ENCODE data around the gene ZNF527. TPM values are rescaled to one million over a fixed set of nuclear protein-coding genes. Genes with fewer than 3 reads are reported as not detected.
"Not testable (repeated sequence)": the region's sequence is repeated elsewhere in the genome, so short reads cannot be mapped to it uniquely, and the experiment has no call there.

The ZNF527 gene
- total RNA-seq, 2 experiments from 2014 or later: 5.0 to 5.4 TPM

- intact Hi-C loops (cut with DNase I, micrococcal nuclease): no loop called here
- POLR2A ChIA-PET: no interaction called here
- no peak overlapping the region for H3K27ac Mint-ChIP-seq
- ATAC-seq (no peak), DNase-seq (peak; percentile 9)
- CTCF ChIA-PET: no interaction called here
- peaks cover 73% of the 10 kb centered on the region for H3K36me3 Mint-ChIP-seq (ENCODE audit: low read depth)
- no peaks in the 10 kb centered on the region for H3K27me3 Mint-ChIP-seq
- peaks cover 41% of the 10 kb centered on the region for H3K9me3 Mint-ChIP-seq (ENCODE audit: low read depth)
- H3K4me3 Mint-ChIP-seq: no peak overlapping the region
- H3K4me1 Mint-ChIP-seq: no peaks in the 10 kb centered on the region
Measured at GRCh38 chr19:37362733-37363132, 8.2 kb upstream of the ZNF527 start.

- intact Hi-C loops (cut with DNase I, micrococcal nuclease): loop anchor here (1.0 to 2.0 kb wide), 12 partner anchors 36 to 1156 kb away; partner anchors contain the start of genes SIPA1L3 (in 1 of the 2), WDR87 (in 1 of the 2), ZNF260 (in 1 of the 2) and ZNF382 (in 1 of the 2)
- peak; percentile 43 for ATAC-seq
- not testable (repeated sequence) for DNase-seq, H3K27me3 Mint-ChIP-seq
- Mint-ChIP-seq H3K27ac (peak overlapping the region; percentile 95), H3K9me3 (ENCODE audit: low read depth) (peaks cover 13% of the 10 kb centered on the region), H3K36me3 (ENCODE audit: low read depth) (peaks cover 17% of the 10 kb centered on the region), H3K4me3 (peak overlapping the region; percentile 85), H3K4me1 (peaks cover 10% of the 10 kb centered on the region)
- CTCF ChIA-PET: interaction anchor here (1.0 kb wide), 1 partner anchor 224 kb away, joined by 4 read pairs; the partner anchor contains the start of genes ZNF540 and ZNF571
- POLR2A ChIA-PET: interaction anchor here (0.6 to 1.6 kb wide), 11 partner anchors 36 to 1156 kb away, joined by 3 to 15 read pairs (median 4); partner anchors contain the start of genes ZNF146, ZNF565, ZNF569 and ZNF570
Measured at GRCh38 chr19:37370386-37370879, 466 bp upstream of the ZNF527 start.

GRCh38 chr19:37389234-37389633 is 18.3 kb downstream of the ZNF527 start:
- POLR2A ChIA-PET: no interaction called here
- H3K27me3 Mint-ChIP-seq: no peaks in the 10 kb centered on the region
- H3K9me3 Mint-ChIP-seq (ENCODE audit: low read depth): peaks cover 61% of the 10 kb centered on the region
- no peak for ATAC-seq
- intact Hi-C loops (cut with DNase I, micrococcal nuclease): no loop called here
- peaks cover 60% of the 10 kb centered on the region for H3K36me3 Mint-ChIP-seq (ENCODE audit: low read depth)
- H3K27ac Mint-ChIP-seq: no peak overlapping the region
- no peak overlapping the region for H3K4me3 Mint-ChIP-seq
- DNase-seq: no peak
- H3K4me1 Mint-ChIP-seq: no peaks in the 10 kb centered on the region
- CTCF ChIA-PET: no interaction called here

DNA sequence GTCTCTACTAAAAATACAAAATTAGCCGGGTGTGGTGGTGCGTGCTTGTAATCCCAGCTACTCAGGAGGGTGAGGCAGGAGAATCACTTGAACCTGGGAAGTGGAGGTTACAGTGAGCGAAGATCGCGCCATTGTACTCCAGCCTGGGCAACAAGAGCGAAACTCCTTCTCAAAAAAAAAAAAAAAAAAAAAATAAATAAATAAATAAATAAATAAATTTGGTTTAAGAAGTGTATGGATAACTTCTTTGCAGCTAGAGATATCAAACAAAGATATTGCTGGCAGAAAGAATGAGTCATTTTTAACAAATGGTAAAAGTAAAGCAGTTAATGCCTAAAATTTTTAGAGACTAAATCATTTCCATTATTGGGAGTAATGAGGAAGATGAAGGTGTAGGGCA is 20.5 kb downstream of the ZNF527 start:
- H3K27me3 Mint-ChIP-seq; intact Hi-C loops (cut with DNase I, micrococcal nuclease); H3K4me1 Mint-ChIP-seq; DNase-seq; H3K4me3 Mint-ChIP-seq; H3K27ac Mint-ChIP-seq; POLR2A ChIA-PET; ATAC-seq; CTCF ChIA-PET: not testable (repeated sequence)
- Mint-ChIP-seq H3K9me3 (ENCODE audit: low read depth) (peaks cover 59% of the 10 kb centered on the region), H3K36me3 (ENCODE audit: low read depth) (peaks cover 45% of the 10 kb centered on the region)

GRCh38 chr19:37401078-37401477 is 30.2 kb downstream of the ZNF527 start:
- intact Hi-C loops (cut with DNase I, micrococcal nuclease): no loop called here
- H3K9me3 Mint-ChIP-seq (ENCODE audit: low read depth): peaks cover 55% of the 10 kb centered on the region
- H3K4me3 Mint-ChIP-seq: no peak overlapping the region
- H3K27me3 Mint-ChIP-seq: no peaks in the 10 kb centered on the region
- H3K27ac Mint-ChIP-seq: no peak overlapping the region
- ATAC-seq (no peak), DNase-seq (no peak)
- H3K36me3 Mint-ChIP-seq (ENCODE audit: low read depth): peaks cover 19% of the 10 kb centered on the region
- no peaks in the 10 kb centered on the region for H3K4me1 Mint-ChIP-seq
- CTCF ChIA-PET: no interaction called here
- POLR2A ChIA-PET: no interaction called here

- H3K27ac Mint-ChIP-seq: no peak overlapping the region
- H3K4me1 Mint-ChIP-seq: no peaks in the 10 kb centered on the region
- ATAC-seq (no peak), DNase-seq (no peak)
- no peak overlapping the region for H3K4me3 Mint-ChIP-seq
- no peaks in the 10 kb centered on the region for H3K27me3 Mint-ChIP-seq
- H3K36me3 Mint-ChIP-seq (ENCODE audit: low read depth): peaks cover 23% of the 10 kb centered on the region
- ChIA-PET CTCF (no interaction called here), POLR2A (interaction anchor here (0.6 kb wide), 1 partner anchor 197 kb away, joined by 7 read pairs; no protein-coding TSS in a partner anchor)
- H3K9me3 Mint-ChIP-seq (ENCODE audit: low read depth): peaks cover 56% of the 10 kb centered on the region
- intact Hi-C loops (cut with DNase I, micrococcal nuclease): no loop called here
Measured at GRCh38 chr19:37403403-37403802, 32.5 kb downstream of the ZNF527 start.

DNA sequence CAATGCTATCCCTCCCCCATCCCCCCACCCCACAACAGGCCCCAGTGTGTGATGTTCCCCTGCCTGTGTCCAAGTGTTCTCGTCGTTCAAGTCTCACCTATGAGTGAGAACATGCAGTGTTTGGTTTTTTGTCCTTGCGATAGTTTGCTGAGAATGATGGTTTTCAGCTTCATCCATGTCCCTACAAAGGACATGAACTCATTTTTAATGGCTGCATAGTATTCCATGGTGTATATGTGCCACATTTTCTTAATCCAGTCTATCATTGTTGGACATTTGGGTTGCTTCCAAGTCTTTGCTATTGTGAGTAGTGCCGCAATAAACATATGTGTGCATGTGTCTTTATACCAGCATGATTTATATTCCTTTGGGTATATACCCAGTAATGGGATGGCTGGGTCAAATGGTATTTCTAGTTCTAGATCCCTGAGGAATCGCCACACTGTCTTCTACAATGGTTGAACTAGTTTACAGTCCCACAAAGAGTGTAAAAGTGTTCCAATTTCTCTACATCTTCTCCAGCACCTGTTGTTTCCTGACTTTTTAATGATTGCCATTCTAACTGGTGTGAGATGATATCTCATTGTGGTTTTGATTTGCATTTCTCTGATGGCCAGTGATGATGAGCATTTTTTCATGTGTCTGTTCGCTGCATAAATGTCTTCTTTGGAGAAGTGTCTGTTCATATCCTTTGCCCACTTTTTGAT is 35.4 kb downstream of the ZNF527 start:
- H3K27me3 Mint-ChIP-seq; CTCF ChIA-PET; H3K4me1 Mint-ChIP-seq; POLR2A ChIA-PET; H3K27ac Mint-ChIP-seq; H3K4me3 Mint-ChIP-seq; DNase-seq; intact Hi-C loops (cut with DNase I, micrococcal nuclease); ATAC-seq: not testable (repeated sequence)
- Mint-ChIP-seq H3K9me3 (ENCODE audit: low read depth) (peaks cover 53% of the 10 kb centered on the region), H3K36me3 (ENCODE audit: low read depth) (peaks cover 19% of the 10 kb centered on the region)

DNA sequence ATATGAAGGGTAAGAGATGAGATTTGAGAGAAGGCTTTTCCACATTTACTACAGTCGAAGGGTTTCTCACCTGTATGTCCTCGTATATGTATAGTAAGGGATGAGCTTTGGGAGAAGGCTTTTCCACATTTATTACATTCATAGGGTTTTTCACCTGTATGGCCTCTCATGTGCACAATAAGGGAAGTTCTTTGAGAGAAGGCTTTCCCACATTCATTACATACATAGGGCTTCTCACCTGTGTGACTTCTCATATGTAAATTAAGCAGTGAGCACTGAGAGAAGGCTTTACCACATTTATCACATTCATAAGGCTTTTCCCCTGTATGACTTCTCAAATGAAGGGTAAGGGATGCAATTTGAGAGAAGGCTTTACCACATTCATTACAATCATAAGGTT is 41.8 kb downstream of the ZNF527 start:
- ATAC-seq (no peak), DNase-seq (no peak)
- H3K27me3 Mint-ChIP-seq: no peaks in the 10 kb centered on the region
- peaks cover 59% of the 10 kb centered on the region for H3K36me3 Mint-ChIP-seq (ENCODE audit: low read depth)
- ChIA-PET POLR2A (no interaction called here), CTCF (no interaction called here)
- peaks cover 52% of the 10 kb centered on the region for H3K9me3 Mint-ChIP-seq (ENCODE audit: low read depth)
- intact Hi-C loops (cut with DNase I, micrococcal nuclease): no loop called here
- H3K27ac Mint-ChIP-seq: no peak overlapping the region
- no peaks in the 10 kb centered on the region for H3K4me1 Mint-ChIP-seq
- H3K4me3 Mint-ChIP-seq: no peak overlapping the region

DNA sequence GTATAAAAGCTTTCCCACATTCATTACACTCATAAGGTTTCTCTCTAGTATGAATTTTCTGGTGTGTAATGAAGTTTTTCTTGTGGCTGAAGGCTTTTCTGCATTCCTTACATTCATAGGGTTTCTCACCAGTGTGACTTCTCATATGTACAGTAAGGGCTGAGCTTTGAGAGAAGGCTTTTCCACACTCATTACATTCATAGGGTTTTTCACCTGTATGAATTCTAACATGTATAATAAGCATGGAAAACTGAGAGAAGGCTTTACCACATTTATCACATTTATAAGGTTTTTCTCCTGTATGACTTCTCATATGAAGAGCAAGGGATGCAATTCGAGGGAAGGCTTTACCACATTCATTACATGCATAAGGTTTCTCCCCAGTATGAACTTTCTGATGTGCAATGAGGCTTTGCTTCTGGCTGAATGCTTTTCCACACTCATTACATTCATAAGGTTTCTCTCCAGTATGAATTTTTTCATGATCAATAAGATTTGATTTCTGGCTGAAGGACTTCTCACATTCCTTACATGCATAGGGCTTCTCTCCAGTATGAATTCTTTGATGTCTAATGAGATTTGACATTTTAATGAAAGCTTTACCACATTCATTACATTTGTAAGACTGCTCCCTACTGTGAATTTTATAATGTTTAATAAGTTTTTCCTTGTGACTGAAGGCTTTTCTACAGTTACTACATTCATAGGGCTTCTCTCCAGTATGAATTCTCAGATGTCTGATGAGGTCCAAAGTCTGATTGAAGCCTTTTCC is 42.6 kb downstream of the ZNF527 start:
- CTCF ChIA-PET: no interaction called here
- no peak for ATAC-seq
- H3K27ac Mint-ChIP-seq: no peak overlapping the region

More for the DNA sequence above, 42.6 kb downstream of the ZNF527 start:
- Mint-ChIP-seq H3K27me3 (no peaks in the 10 kb centered on the region), H3K9me3 (ENCODE audit: low read depth) (peaks cover 50% of the 10 kb centered on the region), H3K4me3 (no peak overlapping the region), H3K4me1 (no peaks in the 10 kb centered on the region), H3K36me3 (ENCODE audit: low read depth) (peaks cover 63% of the 10 kb centered on the region)
- POLR2A ChIA-PET: interaction anchor here (0.6 kb wide), 1 partner anchor 15 kb away, joined by 5 read pairs; no protein-coding TSS in a partner anchor
- intact Hi-C loops (cut with DNase I, micrococcal nuclease): no loop called here
- no peak for DNase-seq
